ENCODE data around the gene PACSIN1.

- TF ChIP-seq YY1 (IDR thresholded peaks at IDR 0.05; ENCODE audit: insufficient read depth, insufficient read length) (no peak), ZNF274 (IDR thresholded peaks at IDR 0.05; ENCODE audit: low read depth, low read length) (no peak)
Measured at GRCh38 chr6:34557228-34557627, 91.4 kb downstream of the PACSIN1 start.
